GM12872 (cell line): Measurements from ENCODE around the gene PGC.

Experiments used
- CTCF ChIP-seq: IDR thresholded peaks from 3 replicates; pipeline ENCODE4 v1.5.1; 2011; ENCODE audit warnings: low read depth, mild to moderate bottlenecking, low read length, moderate library complexity; ENCODE audit not compliant: insufficient read depth

The PGC gene

GRCh38 chr6:41759905-41760579, 12.8 kb upstream of the PGC start:
- no peak for TF ChIP-seq CTCF

DNA sequence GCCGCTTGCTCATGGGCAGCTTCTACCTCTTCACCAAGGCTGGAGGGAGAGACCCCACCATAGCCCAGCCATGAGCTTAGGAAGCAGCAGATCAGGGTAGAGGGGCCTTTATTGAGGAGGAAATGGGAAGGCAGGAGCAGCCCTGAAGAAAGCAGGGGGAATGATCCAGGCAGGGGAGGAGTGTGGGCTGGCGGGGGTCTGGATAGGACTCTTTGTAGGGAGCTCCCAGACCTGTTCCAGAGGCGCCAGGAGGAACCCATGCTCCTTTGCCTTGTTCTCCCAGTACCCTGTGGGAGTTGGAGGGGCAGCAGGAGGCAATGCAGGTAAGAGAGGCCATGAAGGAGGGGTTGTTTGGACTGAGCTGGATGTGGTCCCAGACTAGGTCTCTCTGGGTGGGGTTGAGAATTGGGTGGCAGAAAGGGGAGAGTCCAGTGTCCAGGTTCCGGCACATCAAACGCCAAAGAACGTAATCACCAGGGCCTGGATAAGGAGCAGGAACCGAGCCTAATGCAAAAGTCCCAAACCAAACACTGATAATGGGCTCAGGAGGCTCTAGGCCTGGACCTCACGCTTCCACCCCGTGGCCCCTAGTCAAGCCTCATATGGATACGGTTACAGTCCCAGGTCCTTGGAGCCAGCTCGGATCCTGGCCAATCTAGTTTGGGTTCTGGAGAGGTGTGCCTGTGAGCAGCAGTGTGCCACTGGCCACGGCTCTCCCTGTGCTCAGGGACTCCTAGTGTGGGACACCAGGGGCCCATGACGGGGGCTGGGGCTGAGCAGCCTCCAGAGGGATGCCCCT, 12.1 kb upstream of the PGC start:
- no peak for TF ChIP-seq CTCF

- no peak for TF ChIP-seq CTCF
Observed at GRCh38 chr6:41758641-41759035, 11.4 kb upstream of the PGC start.

DNA sequence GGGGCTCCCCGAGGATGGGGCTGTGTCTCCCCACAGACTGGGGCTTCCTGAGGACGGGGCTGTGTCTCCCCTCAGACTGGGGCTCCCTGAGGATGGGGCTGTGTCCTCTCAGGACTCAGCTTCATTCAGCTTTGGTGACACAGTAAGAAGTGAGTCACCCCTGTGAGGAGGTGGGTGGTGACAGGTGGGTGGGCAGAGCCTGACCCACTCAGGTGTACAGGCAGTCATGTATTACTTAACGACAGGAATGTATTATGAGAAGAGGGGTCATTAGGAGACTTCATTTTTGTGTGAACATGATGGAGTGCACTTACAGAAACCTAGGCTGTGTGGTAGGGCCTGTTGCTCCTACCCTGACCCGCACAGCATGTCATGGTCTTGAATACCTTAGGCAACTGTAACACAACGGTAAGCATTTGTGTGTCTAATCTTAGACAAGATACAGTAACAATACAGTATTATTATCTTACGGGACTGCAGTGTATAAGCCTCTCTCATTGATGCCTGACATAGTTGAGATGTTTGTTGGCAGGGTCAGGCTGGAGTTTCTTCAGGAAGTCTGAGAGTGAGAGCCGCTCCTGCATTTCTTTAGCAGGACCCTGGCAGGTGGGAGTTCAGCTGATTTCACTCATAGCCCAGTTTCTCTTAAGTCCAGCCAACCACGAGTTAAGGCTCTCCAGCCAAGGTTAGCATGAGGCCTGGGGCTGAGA, 10.9 kb upstream of the PGC start:
- TF ChIP-seq CTCF, result no peak

GRCh38 chr6:41757271-41757670, 10.1 kb upstream of the PGC start:
- TF ChIP-seq CTCF, result no peak

- TF ChIP-seq CTCF, result no peak
Observed at GRCh38 chr6:41756354-41756753, 9.2 kb upstream of the PGC start.

DNA sequence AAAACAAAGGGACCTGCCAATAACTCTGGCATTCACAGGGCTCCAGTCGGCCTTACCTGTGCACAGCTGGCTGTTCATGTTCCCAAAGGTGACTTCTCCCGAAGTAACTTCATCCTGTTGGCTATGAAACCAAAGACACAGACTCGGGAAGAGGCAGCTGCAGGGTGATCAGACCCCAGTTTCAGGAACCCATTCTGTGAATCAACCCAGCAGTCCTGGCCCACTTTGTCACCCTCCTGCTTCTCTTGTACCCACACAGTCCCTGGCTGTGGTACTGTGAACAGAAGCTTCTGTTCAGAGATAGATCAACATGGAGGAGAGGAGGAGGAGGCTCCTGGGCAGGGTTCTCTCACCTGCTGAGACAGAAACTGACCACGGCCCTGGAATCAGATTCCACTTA, 8.7 kb upstream of the PGC start:
- TF ChIP-seq CTCF, result no peak
